Transverse colon (tissue), 3 donors: Measurements from ENCODE around the gene ICA1.

Source experiments
- POLR2A ChIP-seq: fragments of 450-650 bp; IDR thresholded peaks from one replicate; pipeline ENCODE4 v1.6.1; 2016; ENCODE audit warnings: antibody characterized with exemption, mild to moderate bottlenecking, moderate library complexity
- TF ChIP-seq, protein P1 (sequence below), 5 experiments: fragments of 200-600 bp in 3 of 5; fragments of 450-650 bp in 2 of 5; sonication (generic) in 3 of 5; IDR thresholded peaks; 1 replicate in 2 of 5; 2 replicates in 3 of 5; pipeline ENCODE4 v1.5.1; 2016 to 2017; ENCODE audit warnings: antibody characterized with exemption in 5 of 5, inconsistent platforms in 3 of 5, mild to moderate bottlenecking in 2 of 5, moderate library complexity in 1 of 5

DNA sequence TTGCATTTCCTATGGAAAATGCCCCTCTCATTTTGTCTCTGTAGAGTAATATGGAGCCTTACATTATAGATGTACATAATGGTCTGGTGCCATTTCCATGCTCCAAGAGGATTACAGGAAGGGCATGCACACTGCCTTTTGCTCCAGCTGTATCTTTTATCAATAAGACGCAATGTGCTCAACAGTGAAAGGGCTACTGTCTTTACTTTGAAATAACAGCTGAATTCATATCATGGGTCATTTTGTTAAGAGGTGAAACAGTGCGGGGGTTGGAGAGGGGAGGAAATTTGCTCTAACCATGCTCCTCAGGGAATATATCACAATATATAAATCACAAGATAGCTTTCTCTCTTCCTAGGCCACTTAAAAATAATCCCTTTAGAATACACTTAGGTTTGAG is 77.7 kb downstream of the ICA1 start:
- TF ChIP-seq, protein P1, sequence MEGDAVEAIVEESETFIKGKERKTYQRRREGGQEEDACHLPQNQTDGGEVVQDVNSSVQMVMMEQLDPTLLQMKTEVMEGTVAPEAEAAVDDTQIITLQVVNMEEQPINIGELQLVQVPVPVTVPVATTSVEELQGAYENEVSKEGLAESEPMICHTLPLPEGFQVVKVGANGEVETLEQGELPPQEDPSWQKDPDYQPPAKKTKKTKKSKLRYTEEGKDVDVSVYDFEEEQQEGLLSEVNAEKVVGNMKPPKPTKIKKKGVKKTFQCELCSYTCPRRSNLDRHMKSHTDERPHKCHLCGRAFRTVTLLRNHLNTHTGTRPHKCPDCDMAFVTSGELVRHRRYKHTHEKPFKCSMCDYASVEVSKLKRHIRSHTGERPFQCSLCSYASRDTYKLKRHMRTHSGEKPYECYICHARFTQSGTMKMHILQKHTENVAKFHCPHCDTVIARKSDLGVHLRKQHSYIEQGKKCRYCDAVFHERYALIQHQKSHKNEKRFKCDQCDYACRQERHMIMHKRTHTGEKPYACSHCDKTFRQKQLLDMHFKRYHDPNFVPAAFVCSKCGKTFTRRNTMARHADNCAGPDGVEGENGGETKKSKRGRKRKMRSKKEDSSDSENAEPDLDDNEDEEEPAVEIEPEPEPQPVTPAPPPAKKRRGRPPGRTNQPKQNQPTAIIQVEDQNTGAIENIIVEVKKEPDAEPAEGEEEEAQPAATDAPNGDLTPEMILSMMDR (IDR thresholded peaks at IDR 0.05) = no peak
- no peak for TF ChIP-seq POLR2A
